Right atrium auricular region (tissue), 2 donors: ENCODE measurements around the gene GIPC2. TPM values are rescaled to one million over a fixed set of nuclear protein-coding genes. Genes with fewer than 3 reads are reported as not detected.

Source experiments
- DNase-seq: peaks from one replicate; pipeline ENCODE4 v3.0.0-alpha.2; 2019; ENCODE audit warnings: low spot score
- H3K27ac ChIP-seq, 2 donors: fragments of 200-600 bp; sonication (generic); 1 replicate in 1 of 2; 2 replicates in 1 of 2; pipeline ENCODE4 v1.5.1; 2016 to 2019
- H3K27me3 ChIP-seq, 2 donors: fragments of 200-600 bp; sonication (generic); one replicate each; pipeline versions ENCODE4 v1.5.1 to v1.6.0; 2017 to 2019
- H3K36me3 ChIP-seq: fragments of 200-600 bp; sonication (generic); one replicate; pipeline ENCODE4 v1.5.1; 2016
- H3K4me1 ChIP-seq, 2 donors: fragments of 200-600 bp; sonication (generic); one replicate each; pipeline versions ENCODE4 v1.5.1 to v1.6.0; 2017 to 2019
- H3K4me3 ChIP-seq, 2 donors: fragments of 200-600 bp; sonication (generic); 1 replicate in 1 of 2; 2 replicates in 1 of 2; pipeline ENCODE4 v1.5.1; 2017 to 2019; ENCODE audit warnings: mild to moderate bottlenecking in 1 of 2, moderate library complexity in 1 of 2
- H3K9me3 ChIP-seq, 2 donors: fragments of 200-600 bp; sonication (generic); one replicate each; pipeline ENCODE4 v1.5.1; 2019
- CTCF ChIP-seq, 2 donors: fragments of 200-600 bp; sonication (generic); IDR thresholded peaks; one replicate each; pipeline ENCODE4 v1.5.1; 2019; ENCODE audit warnings: antibody characterized with exemption in 2 of 2
- total RNA-seq, 2 donors: library from RNA; depleted of rRNA; stranded (reverse); fragments of >200 nt; gene quantifications; one replicate each; pipeline ENCODE4 v1.1.0, GENCODE V29; 2016

The GIPC2 gene
- total RNA-seq, 2 donors from 2014 or later, result 1.5 to 2.3 TPM

GRCh38 chr1:78053498-78053897 is 7.7 kb downstream of the GIPC2 start:
- Histone ChIP-seq H3K4me1 (peaks cover 0 to 14% of the 10 kb centered on the region in 2 donors), H3K27ac (peak overlapping the region in 1 of 2 donors; percentile 19), H3K9me3 (no peaks in the 10 kb centered on the region), H3K36me3 (no peaks in the 10 kb centered on the region), H3K4me3 (no peak overlapping the region), H3K27me3 (no peaks in the 10 kb centered on the region)
- no peak for TF ChIP-seq CTCF (IDR thresholded peaks at IDR 0.05)
- DNase-seq, result no peak

GRCh38 chr1:78054559-78054958 is 8.8 kb downstream of the GIPC2 start:
- Histone ChIP-seq H3K4me3 (no peak overlapping the region), H3K9me3 (no peaks in the 10 kb centered on the region), H3K27ac (no peak overlapping the region), H3K27me3 (no peaks in the 10 kb centered on the region), H3K4me1 (peaks cover 0 to 9% of the 10 kb centered on the region in 2 donors), H3K36me3 (no peaks in the 10 kb centered on the region)
- no peak for DNase-seq
- no peak for TF ChIP-seq CTCF (IDR thresholded peaks at IDR 0.05)

- peaks cover 0 to 9% of the 10 kb centered on the region in 2 donors for H3K4me1 ChIP-seq
- H3K9me3 ChIP-seq, result no peaks in the 10 kb centered on the region
- H3K27ac ChIP-seq, result no peak overlapping the region
- no peak for TF ChIP-seq CTCF (IDR thresholded peaks at IDR 0.05)
- H3K4me3 ChIP-seq, result no peak overlapping the region
- H3K36me3 ChIP-seq, result no peaks in the 10 kb centered on the region
- DNase-seq, result no peak
- no peaks in the 10 kb centered on the region for H3K27me3 ChIP-seq
Measured at GRCh38 chr1:78054972-78055371, 9.2 kb downstream of the GIPC2 start.

- Histone ChIP-seq H3K27ac (no peak overlapping the region), H3K9me3 (no peaks in the 10 kb centered on the region), H3K4me1 (peaks cover 0 to 9% of the 10 kb centered on the region in 2 donors), H3K4me3 (no peak overlapping the region), H3K36me3 (no peaks in the 10 kb centered on the region), H3K27me3 (no peaks in the 10 kb centered on the region)
- DNase-seq, result no peak
- no peak for TF ChIP-seq CTCF (IDR thresholded peaks at IDR 0.05)
Measured at GRCh38 chr1:78055565-78056132, 9.9 kb downstream of the GIPC2 start.

GRCh38 chr1:78058670-78059069 is 12.9 kb downstream of the GIPC2 start:
- peaks cover 0 to 12% of the 10 kb centered on the region in 2 donors for H3K4me1 ChIP-seq
- TF ChIP-seq CTCF (IDR thresholded peaks at IDR 0.05), result no peak
- no peak overlapping the region for H3K4me3 ChIP-seq
- H3K27me3 ChIP-seq, result no peaks in the 10 kb centered on the region
- no peaks in the 10 kb centered on the region for H3K9me3 ChIP-seq
- H3K27ac ChIP-seq, result no peak overlapping the region
- no peak for DNase-seq
- no peaks in the 10 kb centered on the region for H3K36me3 ChIP-seq
